Ectodermal cell (in vitro differentiated cells): ENCODE data around the gene ROBO1.

Source experiments
- H3K27ac ChIP-seq: 2 replicates; pipeline ENCODE4 v1.7.0; 2013; ENCODE audit warnings: mild to moderate bottlenecking, low read depth, low read length; ENCODE audit not compliant: insufficient read depth, poor library complexity, severe bottlenecking
- H3K27me3 ChIP-seq: 2 replicates; pipeline ENCODE4 v1.7.0; 2013; ENCODE audit warnings: mild to moderate bottlenecking, low read length; ENCODE audit not compliant: insufficient read depth, control insufficient read depth, poor library complexity, severe bottlenecking
- H3K36me3 ChIP-seq: one replicate; pipeline ENCODE4 v1.7.0; 2013; ENCODE audit warnings: low read length; ENCODE audit not compliant: control insufficient read depth, insufficient read depth
- H3K4me1 ChIP-seq: one replicate; pipeline ENCODE4 v1.7.0; 2013; ENCODE audit warnings: low read length; ENCODE audit not compliant: control insufficient read depth, insufficient read depth
- H3K4me3 ChIP-seq: 2 replicates; pipeline ENCODE4 v1.7.0; 2013; ENCODE audit warnings: low read depth, low read length, control low read depth; ENCODE audit not compliant: insufficient read depth
- H3K9me3 ChIP-seq: 2 replicates; pipeline ENCODE4 v1.7.0; 2013; ENCODE audit warnings: mild to moderate bottlenecking, low read length, moderate library complexity; ENCODE audit not compliant: control insufficient read depth
- WGBS, 2 experiments: methylation state at CpG; one replicate each; pipeline ENCODE4 v1.1.7; 2013; ENCODE audit warnings: missing lambda C conversion rate in 2 of 2; 5-methylcytosine and 5-hydroxymethylcytosine counted together

ROBO1 gene

GRCh38 chr3:79172241-79172640, 595.6 kb downstream of the ROBO1 start:
- no peak overlapping the region for H3K4me3 ChIP-seq
- H3K4me1 ChIP-seq: no peaks in the 10 kb centered on the region
- H3K9me3 ChIP-seq: no peaks in the 10 kb centered on the region
- WGBS, 2 experiments: 94 to 95% methylated on average over 1 of the region's 1 CpG
- no peak overlapping the region for H3K27ac ChIP-seq
- H3K36me3 ChIP-seq: no peaks in the 10 kb centered on the region
- H3K27me3 ChIP-seq: no peaks in the 10 kb centered on the region

- WGBS, 2 experiments: 80 to 82% methylated on average over 1 of the region's 1 CpG
- no peaks in the 10 kb centered on the region for H3K4me1 ChIP-seq
- no peaks in the 10 kb centered on the region for H3K36me3 ChIP-seq
Observed at GRCh38 chr3:79170021-79170420, 597.8 kb downstream of the ROBO1 start.

GRCh38 chr3:79167651-79168416, 600.0 kb downstream of the ROBO1 start:
- Histone ChIP-seq H3K4me3 (no peak overlapping the region), H3K36me3 (no peaks in the 10 kb centered on the region), H3K27ac (no peak overlapping the region), H3K9me3 (no peaks in the 10 kb centered on the region), H3K27me3 (no peaks in the 10 kb centered on the region), H3K4me1 (no peaks in the 10 kb centered on the region)
- WGBS, 2 experiments: 90 to 91% methylated on average over 4 to 5 of the region's 5 CpGs

More at GRCh38 chr3:79170021-79170420, 597.8 kb downstream of the ROBO1 start:
- Histone ChIP-seq H3K4me3 (no peak overlapping the region), H3K27ac (no peak overlapping the region), H3K27me3 (no peaks in the 10 kb centered on the region), H3K9me3 (no peaks in the 10 kb centered on the region)

GRCh38 chr3:79162653-79163052, 605.1 kb downstream of the ROBO1 start:
- WGBS, 2 experiments: 92% methylated on average over 2 of the region's 2 CpGs; no CpG with 5 or more reads in 1 of the 2 experiments
- Histone ChIP-seq H3K4me3 (no peak overlapping the region), H3K27ac (no peak overlapping the region), H3K27me3 (no peaks in the 10 kb centered on the region), H3K4me1 (no peaks in the 10 kb centered on the region), H3K36me3 (no peaks in the 10 kb centered on the region), H3K9me3 (no peaks in the 10 kb centered on the region)

GRCh38 chr3:79161941-79162340, 605.9 kb downstream of the ROBO1 start:
- H3K36me3 ChIP-seq: no peaks in the 10 kb centered on the region
- no peak overlapping the region for H3K4me3 ChIP-seq
- no peak overlapping the region for H3K27ac ChIP-seq
- no peaks in the 10 kb centered on the region for H3K9me3 ChIP-seq
- no peaks in the 10 kb centered on the region for H3K27me3 ChIP-seq
- H3K4me1 ChIP-seq: no peaks in the 10 kb centered on the region
- 90 to 95% methylated on average over 1 of the region's 1 CpG for WGBS, 2 experiments

- 82 to 95% methylated on average over 1 of the region's 1 CpG for WGBS, 2 experiments
- H3K4me3 ChIP-seq: no peak overlapping the region
- H3K27me3 ChIP-seq: no peaks in the 10 kb centered on the region
- H3K36me3 ChIP-seq: no peaks in the 10 kb centered on the region
- no peaks in the 10 kb centered on the region for H3K4me1 ChIP-seq
- no peaks in the 10 kb centered on the region for H3K9me3 ChIP-seq
- H3K27ac ChIP-seq: no peak overlapping the region
Observed at GRCh38 chr3:79160421-79160820, 607.4 kb downstream of the ROBO1 start.

- Histone ChIP-seq H3K36me3 (no peaks in the 10 kb centered on the region), H3K4me1 (no peaks in the 10 kb centered on the region), H3K27ac (no peak overlapping the region), H3K4me3 (no peak overlapping the region), H3K9me3 (no peaks in the 10 kb centered on the region), H3K27me3 (no peaks in the 10 kb centered on the region)
- 89 to 94% methylated on average over 2 of the region's 2 CpGs for WGBS, 2 experiments
Observed at GRCh38 chr3:79159736-79160135, 608.1 kb downstream of the ROBO1 start.

- no peaks in the 10 kb centered on the region for H3K36me3 ChIP-seq
- no peaks in the 10 kb centered on the region for H3K4me1 ChIP-seq
- no peaks in the 10 kb centered on the region for H3K27me3 ChIP-seq
- H3K9me3 ChIP-seq: no peaks in the 10 kb centered on the region
- no peak overlapping the region for H3K4me3 ChIP-seq
- no peak overlapping the region for H3K27ac ChIP-seq
Observed at GRCh38 chr3:79157191-79157590, 610.6 kb downstream of the ROBO1 start.

- H3K4me1 ChIP-seq: no peaks in the 10 kb centered on the region
- no peaks in the 10 kb centered on the region for H3K36me3 ChIP-seq
- H3K27me3 ChIP-seq: no peaks in the 10 kb centered on the region
- H3K4me3 ChIP-seq: no peak overlapping the region
- H3K27ac ChIP-seq: no peak overlapping the region
- H3K9me3 ChIP-seq: no peaks in the 10 kb centered on the region
- WGBS, 2 experiments: 43 to 53% methylated on average over 2 of the region's 2 CpGs
Observed at GRCh38 chr3:79154865-79155264, 612.9 kb downstream of the ROBO1 start.

GRCh38 chr3:79148786-79149185, 619.0 kb downstream of the ROBO1 start:
- WGBS, 2 experiments: 93 to 98% methylated on average over 2 of the region's 2 CpGs
- Histone ChIP-seq H3K9me3 (no peaks in the 10 kb centered on the region), H3K27ac (no peak overlapping the region), H3K4me3 (no peak overlapping the region), H3K36me3 (no peaks in the 10 kb centered on the region), H3K27me3 (no peaks in the 10 kb centered on the region), H3K4me1 (no peaks in the 10 kb centered on the region)
